ENCODE measurements around the gene PDE4B. TPM values are rescaled to one million over a fixed set of nuclear protein-coding genes. Genes with fewer than 3 reads are reported as not detected.

The PDE4B gene
- total and polyA plus RNA-seq, 12 donors = 2.0 to 63.2 (median 15.3) TPM

GRCh38 chr1:65938506-65938905 is 145.8 kb downstream of the PDE4B start:
- Histone ChIP-seq H3K4me3 (no peak overlapping the region), H3K4me1 (no peaks in the 10 kb centered on the region), H3K36me3 (no peaks in the 10 kb centered on the region), H3K27me3 (peaks cover 0 to 7% (median 0%) of the 10 kb centered on the region in 7 donors), H3K9me3 (peaks cover 0 to 9% (median 0%) of the 10 kb centered on the region in 11 donors), H3K27ac (no peak overlapping the region)
- TF ChIP-seq CTCF (IDR thresholded peaks at IDR 0.05) = no peak
- no peak for DNase-seq
- no peak for ATAC-seq
- intact Hi-C loops (cut with DNase I) = no loop called here

- DNase-seq (no peak), ATAC-seq (no peak)
- Histone ChIP-seq H3K36me3 (no peaks in the 10 kb centered on the region), H3K4me1 (no peaks in the 10 kb centered on the region), H3K27me3 (peaks cover 0 to 7% (median 0%) of the 10 kb centered on the region in 7 donors), H3K4me3 (no peak overlapping the region), H3K9me3 (peaks cover 0 to 12% (median 0%) of the 10 kb centered on the region in 11 donors), H3K27ac (no peak overlapping the region)
- no peak for TF ChIP-seq CTCF (IDR thresholded peaks at IDR 0.05)
- intact Hi-C loops (cut with DNase I) = no loop called here
Measured at GRCh38 chr1:65939191-65939590, 146.5 kb downstream of the PDE4B start.

- no peak for TF ChIP-seq CTCF (IDR thresholded peaks at IDR 0.05)
Measured at GRCh38 chr1:65939636-65940035, 146.9 kb downstream of the PDE4B start.

GRCh38 chr1:65940126-65940525 is 147.4 kb downstream of the PDE4B start:
- 75 to 78% methylated on average over 4 of the region's 4 CpGs for WGBS, 2 donors
- H3K27ac ChIP-seq = no peak overlapping the region

More at GRCh38 chr1:65939636-65940035, 146.9 kb downstream of the PDE4B start:
- 50 to 66% methylated on average over 2 of the region's 2 CpGs for WGBS, 2 donors
- H3K4me3 ChIP-seq = no peak overlapping the region
- peaks cover 0 to 13% (median 0%) of the 10 kb centered on the region in 11 donors for H3K9me3 ChIP-seq
- no peaks in the 10 kb centered on the region for H3K4me1 ChIP-seq
- ATAC-seq (no peak), DNase-seq (no peak)
- H3K36me3 ChIP-seq = no peaks in the 10 kb centered on the region
- no peak overlapping the region for H3K27ac ChIP-seq
- intact Hi-C loops (cut with DNase I) = no loop called here
- H3K27me3 ChIP-seq = peaks cover 0 to 7% (median 0%) of the 10 kb centered on the region in 7 donors

More at GRCh38 chr1:65940126-65940525, 147.4 kb downstream of the PDE4B start:
- Histone ChIP-seq H3K9me3 (peaks cover 0 to 13% (median 0%) of the 10 kb centered on the region in 11 donors), H3K4me3 (no peak overlapping the region), H3K36me3 (no peaks in the 10 kb centered on the region), H3K27me3 (peaks cover 0 to 7% (median 0%) of the 10 kb centered on the region in 7 donors), H3K4me1 (no peaks in the 10 kb centered on the region)
- intact Hi-C loops (cut with DNase I) = no loop called here
- TF ChIP-seq CTCF (IDR thresholded peaks at IDR 0.05) = no peak
- DNase-seq (no peak), ATAC-seq (no peak)
